Measurements from ENCODE around the gene PDC. TPM values are rescaled to one million over a fixed set of nuclear protein-coding genes. Genes with fewer than 3 reads are reported as not detected.

The PDC gene
- polyA plus RNA-seq, 1 of the 3 experiments (the other 2 are of a cell fraction): not detected

- Histone ChIP-seq H2AFZ (ENCODE audit: low read depth) (no peak overlapping the region), H3K27ac (ENCODE audit: low read depth in 2 of 2, low read length in 1 of 2) (no peak overlapping the region), H3K4me3 (ENCODE audit: low read depth in 2 of 2, low read length in 1 of 2) (peak overlapping the region in 1 of 2 experiments; percentile 16; a peak in 1 of 4 replicates), H3K27me3 (ENCODE audit: insufficient read depth) (no peaks in the 10 kb centered on the region), H3K9me2 (no peaks in the 10 kb centered on the region), H3K36me3 (replicated peaks in 1 of 2; ENCODE audit: control insufficient read depth in 1 of 2, insufficient read depth in 2 of 2, low read length in 1 of 2) (no peaks in the 10 kb centered on the region), H3K4me2 (no peak overlapping the region), H4K20me1 (ENCODE audit: insufficient read depth) (no peaks in the 10 kb centered on the region), H3K4me1 (ENCODE audit: control insufficient read depth in 1 of 2, insufficient read depth in 2 of 2, low read depth in 1 of 2, low read length in 1 of 2) (no peaks in the 10 kb centered on the region; a peak in 1 of 4 replicates), H3K9me3 (no peaks in the 10 kb centered on the region), H3K79me2 (ENCODE audit: insufficient read depth) (no peaks in the 10 kb centered on the region), H3F3A (replicated peaks; ENCODE audit: insufficient read depth) (peaks cover 13% of the 10 kb centered on the region), H3K9ac (no peak overlapping the region)
- CTCF ChIA-PET: interaction anchor here (0.6 to 1.7 kb wide), 22 partner anchors 12 to 529 kb away, joined by 3 to 15 read pairs (median 4); no protein-coding TSS in a partner anchor
- DNase-seq: peak; percentile 49
- 3% methylated on average over 4 of the region's 4 CpGs for WGBS (ENCODE audit: low lambda C conversion rate)
- POLR2A ChIA-PET: no interaction called here
- TF ChIP-seq CTCF (IDR thresholded peaks at IDR 0.05) (peak; percentile 99), USF1 (IDR thresholded peaks at IDR 0.05; ENCODE audit: borderline replicate concordance, low read depth) (no peak; the same call in 1 of the 2 replicates), SMC3 (IDR thresholded peaks at IDR 0.05; ENCODE audit: low read depth, low read length) (peak; percentile 95), NRF1 (IDR thresholded peaks at IDR 0.05; ENCODE audit: low read depth, low read length) (0 out of 2 replicates have a peak, but pooled peaks have one; percentile 9), RAD21 (IDR thresholded peaks at IDR 0.05; ENCODE audit: low read length) (peak; percentile 93)
These were observed 21.8 kb upstream of the PDC start for GRCh38 chr1:186482661-186483255.

GRCh38 chr1:186481303-186481888, 20.5 kb upstream of the PDC start:
- Histone ChIP-seq H3K4me3 (ENCODE audit: low read depth in 2 of 2, low read length in 1 of 2) (no peak overlapping the region), H3K4me1 (ENCODE audit: control insufficient read depth in 1 of 2, insufficient read depth in 2 of 2, low read depth in 1 of 2, low read length in 1 of 2) (peaks cover 0 to 3% of the 10 kb centered on the region in 2 experiments; a peak in 2 of 4 replicates), H3K9me2 (no peaks in the 10 kb centered on the region), H3K79me2 (ENCODE audit: insufficient read depth) (no peaks in the 10 kb centered on the region), H3K9me3 (no peaks in the 10 kb centered on the region), H3K9ac (no peak overlapping the region), H3K36me3 (replicated peaks in 1 of 2; ENCODE audit: control insufficient read depth in 1 of 2, insufficient read depth in 2 of 2, low read length in 1 of 2) (no peaks in the 10 kb centered on the region), H3K27me3 (ENCODE audit: insufficient read depth) (no peaks in the 10 kb centered on the region), H2AFZ (ENCODE audit: low read depth) (no peak overlapping the region), H3F3A (replicated peaks; ENCODE audit: insufficient read depth) (peaks cover 8% of the 10 kb centered on the region), H3K27ac (ENCODE audit: low read depth in 2 of 2, low read length in 1 of 2) (no peak overlapping the region), H4K20me1 (ENCODE audit: insufficient read depth) (no peaks in the 10 kb centered on the region), H3K4me2 (no peak overlapping the region)
- no peak for DNase-seq
- ChIA-PET CTCF (interaction anchor here (1.1 to 1.7 kb wide), 4 partner anchors 493 to 514 kb away, joined by 3 to 15 read pairs (median 8); no protein-coding TSS in a partner anchor), POLR2A (no interaction called here)
- 80% methylated on average over 2 of the region's 2 CpGs for WGBS (ENCODE audit: low lambda C conversion rate)
- no peak for TF ChIP-seq MAX (IDR thresholded peaks at IDR 0.05; ENCODE audit: low read depth)
- TF ChIP-seq IRF3 (IDR thresholded peaks at IDR 0.05; ENCODE audit: low read depth, low read length): no peak
- no peak for TF ChIP-seq CTCF (IDR thresholded peaks at IDR 0.05)
- no peak for TF ChIP-seq JUND (IDR thresholded peaks at IDR 0.05)
- no peak for TF ChIP-seq SMC3 (IDR thresholded peaks at IDR 0.05; ENCODE audit: low read depth, low read length)
- TF ChIP-seq RFX5 (IDR thresholded peaks at IDR 0.05; ENCODE audit: low read length): no peak
- TF ChIP-seq SIN3A (IDR thresholded peaks at IDR 0.05; ENCODE audit: borderline replicate concordance, low read depth, low read length): no peak
- TF ChIP-seq PBX3 (IDR thresholded peaks at IDR 0.05): no peak
- TF ChIP-seq FOSL2 (IDR thresholded peaks at IDR 0.05; ENCODE audit: borderline replicate concordance, low read depth): no peak
- TF ChIP-seq REST (IDR thresholded peaks at IDR 0.05; ENCODE audit: low read depth, low read length): no peak

Data from SK-N-SH (cell line).